NCI-H146 treated with DMSO at 0.1 percent for 48 hours (cell line): ENCODE data around the gene ANKS6.
"Not testable (repeated sequence)": the region's sequence is repeated elsewhere in the genome, so short reads cannot be mapped to it uniquely, and the experiment has no call there.

Source experiments
- DNase-seq: peaks from one replicate; lab custom pipeline; 2025; ENCODE audit not compliant: unreplicated experiment; lab: John Stamatoyannopoulos, UW

ANKS6 gene

DNA sequence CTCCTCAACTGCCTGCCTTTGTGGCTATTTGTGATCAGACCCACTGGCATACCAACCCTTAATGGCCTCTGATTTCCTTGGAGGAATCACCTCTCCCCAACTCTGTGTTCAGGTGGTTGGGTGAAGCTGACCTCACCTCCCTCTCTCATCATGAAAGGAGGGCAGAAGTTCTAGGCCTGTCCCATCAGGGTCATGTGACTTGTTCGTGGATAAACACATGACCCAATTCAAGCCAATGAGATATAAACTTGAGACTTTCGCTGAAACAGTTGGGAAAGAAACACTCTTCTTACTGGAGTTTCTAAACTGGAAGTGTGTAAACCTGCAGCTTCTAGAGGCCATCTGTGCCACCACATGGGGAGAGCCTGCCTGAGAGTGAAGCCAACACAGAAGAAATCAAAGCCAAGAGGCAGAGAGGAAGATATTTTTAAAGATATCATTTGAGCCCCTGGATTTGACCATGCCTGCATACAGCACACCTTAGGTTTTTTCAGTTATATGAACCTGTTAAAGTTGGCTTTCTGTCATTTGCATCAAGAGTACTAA is 93.4 kb downstream of the ANKS6 start:
- no peak for DNase-seq

DNA sequence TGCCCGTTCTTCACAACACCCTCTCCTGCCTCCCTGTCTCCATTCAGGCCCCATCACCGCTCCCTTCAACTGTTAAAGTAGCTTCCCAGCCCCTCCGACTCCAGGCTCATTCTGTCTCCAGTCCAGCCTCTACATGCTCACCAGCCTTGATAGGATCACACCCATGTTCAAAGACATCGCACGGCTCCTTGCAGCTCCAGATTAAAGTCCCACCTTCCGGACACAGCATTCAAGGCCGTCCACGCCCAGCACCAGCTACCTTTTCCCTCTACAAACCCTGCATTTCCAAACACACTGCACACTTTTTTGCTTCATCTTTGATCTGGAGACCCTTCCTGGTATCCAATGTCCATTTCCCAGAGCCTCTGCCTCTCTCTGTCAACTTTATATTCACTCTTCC is 94.0 kb downstream of the ANKS6 start:
- DNase-seq: no peak

DNA sequence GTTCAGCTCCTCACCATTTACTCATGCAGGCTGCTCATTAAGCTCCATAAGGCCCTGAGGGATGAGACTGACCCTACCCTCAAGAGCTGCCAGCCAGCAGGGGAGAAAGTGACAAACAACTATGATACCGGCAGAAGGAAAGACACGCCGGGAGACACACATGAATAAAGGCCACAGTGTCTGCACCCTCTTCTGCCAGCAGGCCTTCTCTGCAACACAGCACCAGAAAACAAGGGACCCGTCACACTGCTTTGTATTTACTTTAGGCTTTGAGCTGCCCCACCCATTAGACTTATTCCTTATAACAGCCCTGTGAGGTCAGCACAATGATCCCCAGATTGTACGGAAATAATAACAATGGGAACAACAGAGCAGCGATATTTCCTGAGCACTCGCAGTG is 94.8 kb downstream of the ANKS6 start:
- no peak for DNase-seq

- no peak for DNase-seq
Observed at GRCh38 chr9:98700801-98701200, 95.6 kb downstream of the ANKS6 start.

GRCh38 chr9:98698856-98699255 is 97.5 kb downstream of the ANKS6 start:
- no peak for DNase-seq

- no peak for DNase-seq
Observed at GRCh38 chr9:98694943-98695342, 101.4 kb downstream of the ANKS6 start.

DNA sequence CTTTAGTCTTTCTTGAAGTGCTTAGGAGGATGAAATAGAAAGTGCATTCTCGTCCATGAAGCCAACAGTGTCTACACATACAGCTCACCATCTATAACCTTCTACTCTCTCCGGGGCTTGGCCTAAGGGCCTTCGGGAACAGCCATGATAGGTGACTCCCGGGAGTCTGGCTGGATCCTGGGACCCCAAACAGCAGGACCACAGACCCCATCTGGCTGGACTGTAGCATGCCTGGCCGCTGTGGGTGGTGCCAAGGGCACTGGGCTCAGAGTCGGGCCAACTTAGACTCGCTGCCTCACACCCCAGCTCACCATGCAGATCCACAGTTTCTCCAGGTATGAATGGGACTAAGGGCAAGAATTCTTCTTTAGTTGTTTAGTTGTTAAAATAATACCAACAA is 104.0 kb downstream of the ANKS6 start:
- no peak for DNase-seq

DNA sequence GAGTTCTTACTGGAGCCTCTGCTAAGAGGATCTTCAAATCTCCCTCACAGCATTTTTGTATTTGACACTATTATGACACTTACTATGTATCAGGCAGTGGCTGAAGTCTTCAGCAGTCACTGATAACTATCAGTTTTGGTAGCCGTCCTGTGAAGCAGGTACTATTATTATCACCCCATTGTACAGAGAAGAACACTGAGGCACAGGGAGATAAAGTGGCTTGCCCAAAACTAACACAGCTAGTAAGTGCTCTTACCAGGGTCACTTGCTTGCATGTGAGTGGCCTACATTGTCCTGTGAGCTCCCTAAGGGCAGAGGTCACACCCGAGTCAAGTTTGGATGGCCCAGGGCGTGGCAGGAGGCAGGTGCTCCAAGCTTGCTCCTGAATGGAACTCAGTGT is 104.5 kb downstream of the ANKS6 start:
- no peak for DNase-seq

- no peak for DNase-seq
Observed at GRCh38 chr9:98690686-98691085, 105.7 kb downstream of the ANKS6 start.

DNA sequence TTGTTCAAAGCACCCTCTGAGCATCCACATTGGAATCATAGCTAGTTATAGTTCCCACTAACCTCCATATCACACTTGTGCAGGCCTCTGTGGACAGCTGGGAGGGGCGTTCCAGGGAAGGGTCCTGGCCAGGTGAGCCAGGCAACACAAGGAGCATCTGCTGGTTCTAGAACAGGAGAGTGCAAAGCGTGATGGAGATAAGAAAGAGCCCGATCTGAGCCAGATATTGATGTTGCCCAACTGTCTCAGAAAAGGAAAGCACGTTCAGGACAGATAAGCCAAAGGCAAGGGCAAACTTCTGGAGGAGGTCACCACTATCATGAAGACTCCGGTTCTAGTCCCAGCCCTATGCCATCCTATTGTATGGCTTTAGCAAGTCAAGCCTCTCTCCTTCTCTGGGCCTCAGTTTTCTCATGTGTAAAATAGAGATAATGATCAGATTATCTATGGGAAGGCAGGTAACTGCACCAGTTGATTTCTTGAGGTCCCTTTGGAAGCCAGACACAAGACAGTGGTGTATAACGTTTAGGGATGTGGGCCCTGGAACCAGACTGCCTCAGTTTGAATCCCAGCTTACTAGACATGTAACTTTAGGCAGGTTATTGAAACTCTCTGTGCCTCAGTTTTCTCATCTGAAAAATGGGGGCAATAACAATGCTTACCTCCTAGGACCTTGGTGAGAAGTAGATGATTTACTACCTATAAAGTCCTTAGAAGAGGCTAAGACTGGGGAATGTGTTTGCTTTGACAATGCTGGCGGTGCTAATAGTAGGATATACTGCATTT is 107.5 kb downstream of the ANKS6 start:
- DNase-seq: no peak

DNA sequence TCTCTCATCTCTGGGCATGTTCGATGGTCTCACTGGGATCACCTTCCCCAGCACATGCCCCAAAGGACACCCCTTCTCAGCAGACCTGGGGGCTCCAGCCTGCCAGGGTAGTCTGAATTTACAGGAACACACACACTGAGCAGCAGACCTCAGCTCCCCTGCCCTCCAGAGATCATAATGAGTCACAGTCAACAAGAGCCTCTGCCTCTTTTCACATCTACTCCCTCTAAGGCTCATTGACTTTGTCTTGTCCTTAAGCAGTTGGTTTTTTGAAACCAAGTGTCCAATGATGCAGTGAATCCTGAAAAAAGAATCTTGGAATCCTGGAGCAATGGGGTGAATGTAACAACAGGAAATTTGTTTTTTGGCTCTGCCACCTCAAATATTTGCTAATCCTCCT is 108.4 kb downstream of the ANKS6 start:
- no peak for DNase-seq

GRCh38 chr9:98686961-98687855 is 109.1 kb downstream of the ANKS6 start:
- no peak for DNase-seq

GRCh38 chr9:98684816-98685215 is 111.5 kb downstream of the ANKS6 start:
- not testable (repeated sequence) for DNase-seq
